Measurements from ENCODE around the gene CELA1.

DNA sequence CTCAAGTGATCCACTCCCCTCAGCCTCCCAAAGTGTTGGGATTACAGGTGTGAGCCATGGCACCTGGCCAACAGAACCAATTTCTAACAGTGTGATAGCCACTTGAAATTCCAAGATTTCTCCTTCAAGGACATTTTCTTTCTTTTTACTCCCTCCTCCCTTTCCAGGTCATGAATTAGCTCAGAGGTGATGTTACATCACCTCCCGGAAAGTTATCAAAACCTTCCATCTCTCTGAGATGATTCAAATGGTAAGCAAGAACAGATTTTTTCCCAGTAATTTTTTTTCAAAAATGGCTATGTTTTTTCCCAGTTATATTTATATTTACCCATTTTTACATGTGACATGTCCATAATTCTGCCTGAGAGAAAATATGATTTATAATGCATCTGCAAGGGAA, 60.6 kb downstream of the CELA1 start:
- TF ChIP-seq SOX6 (IDR thresholded peaks at IDR 0.05) (no peak), SOX6 (CRISPR knock-in tag; IDR thresholded peaks at IDR 0.05) (no peak), EP300 (IDR thresholded peaks at IDR 0.05; ENCODE audit: low read depth in 2 of 2, low read length in 2 of 2) (no peak), EP300 (CRISPR knock-in tag; IDR thresholded peaks at IDR 0.05; ENCODE audit: borderline replicate concordance) (no peak), POLR2A (IDR thresholded peaks at IDR 0.05; ENCODE audit: insufficient read depth in 1 of 2, low read depth in 2 of 2, low read length in 2 of 2) (no peak)

Data from HepG2 (cell line).